ENCODE measurements around the gene PNKP. TPM values are rescaled to one million over a fixed set of nuclear protein-coding genes. Genes with fewer than 3 reads are reported as not detected.
A peak's percentile ranks its signal among the peaks of the same experiment; 100 is the strongest.

PNKP gene
- total RNA-seq, 2 experiments from 2014 or later, result 78.9 to 143 TPM

DNA sequence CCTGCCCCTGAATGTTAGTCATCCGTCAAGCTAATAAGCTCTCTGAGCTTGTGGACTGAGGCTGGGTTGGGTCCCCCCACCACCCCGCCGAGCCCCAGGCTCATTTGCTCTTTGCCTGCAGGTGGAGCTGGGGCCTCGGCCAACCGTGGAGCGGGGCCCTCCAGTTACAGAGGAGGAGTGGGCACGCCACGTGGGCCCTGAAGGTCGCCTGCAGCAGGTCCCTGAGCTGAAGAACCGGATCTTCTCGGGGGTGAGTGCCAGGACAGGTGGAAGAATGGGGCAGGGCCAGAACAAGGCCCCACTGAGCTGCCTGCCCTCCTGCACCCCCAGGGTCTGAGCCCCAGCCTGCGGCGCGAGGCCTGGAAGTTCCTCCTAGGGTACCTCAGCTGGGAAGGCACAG, 15.3 kb upstream of the PNKP start:
- peaks cover 28% of the 10 kb centered on the region for H3K36me3 Mint-ChIP-seq
- DNase-seq, result no peak
- no peaks in the 10 kb centered on the region for H3K9me3 Mint-ChIP-seq
- no peak overlapping the region for H3K4me3 Mint-ChIP-seq
- H3K4me1 Mint-ChIP-seq, result peaks cover 16% of the 10 kb centered on the region
- no peak overlapping the region for H3K27ac Mint-ChIP-seq
- no peaks in the 10 kb centered on the region for H3K27me3 Mint-ChIP-seq

DNA sequence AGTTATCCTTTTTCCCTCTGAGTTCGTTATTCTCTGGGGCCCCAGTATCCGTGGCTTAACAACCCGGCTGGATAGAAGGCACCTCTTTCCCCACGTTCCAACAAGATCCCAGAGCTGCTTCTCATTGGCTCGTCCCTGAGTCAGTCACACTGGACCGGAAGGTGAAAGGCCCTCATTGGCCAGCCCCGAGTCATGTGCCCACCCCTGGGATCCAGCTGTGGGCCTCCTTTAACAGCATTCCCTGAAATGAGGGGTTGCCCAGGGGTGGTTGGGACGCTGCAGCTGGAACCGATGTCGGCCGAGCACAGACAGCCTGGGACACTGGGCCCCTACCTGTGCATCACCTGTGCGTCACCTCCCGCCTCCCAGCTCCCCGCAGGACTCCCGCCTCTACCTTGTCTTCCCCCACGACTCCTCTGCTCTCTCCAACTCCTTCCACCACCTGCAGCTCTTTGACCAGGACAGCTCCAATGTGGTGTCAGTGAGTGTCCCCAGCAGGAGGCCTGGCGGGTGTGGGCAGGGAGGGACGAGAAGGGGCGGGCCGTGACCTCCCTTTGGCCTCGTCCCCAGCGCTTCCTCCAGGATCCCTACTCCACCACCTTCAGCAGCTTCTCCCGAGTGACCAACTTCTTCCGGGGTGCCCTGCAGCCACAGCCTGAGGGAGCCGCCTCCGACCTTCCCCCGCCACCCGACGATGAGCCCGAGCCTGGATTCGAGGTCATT, 14.5 kb upstream of the PNKP start:
- H3K4me1 Mint-ChIP-seq, result peaks cover 16% of the 10 kb centered on the region
- H3K36me3 Mint-ChIP-seq, result peaks cover 28% of the 10 kb centered on the region
- H3K4me3 Mint-ChIP-seq, result no peak overlapping the region
- no peaks in the 10 kb centered on the region for H3K27me3 Mint-ChIP-seq
- DNase-seq, result no peak
- no peak overlapping the region for H3K27ac Mint-ChIP-seq
- no peaks in the 10 kb centered on the region for H3K9me3 Mint-ChIP-seq

DNA sequence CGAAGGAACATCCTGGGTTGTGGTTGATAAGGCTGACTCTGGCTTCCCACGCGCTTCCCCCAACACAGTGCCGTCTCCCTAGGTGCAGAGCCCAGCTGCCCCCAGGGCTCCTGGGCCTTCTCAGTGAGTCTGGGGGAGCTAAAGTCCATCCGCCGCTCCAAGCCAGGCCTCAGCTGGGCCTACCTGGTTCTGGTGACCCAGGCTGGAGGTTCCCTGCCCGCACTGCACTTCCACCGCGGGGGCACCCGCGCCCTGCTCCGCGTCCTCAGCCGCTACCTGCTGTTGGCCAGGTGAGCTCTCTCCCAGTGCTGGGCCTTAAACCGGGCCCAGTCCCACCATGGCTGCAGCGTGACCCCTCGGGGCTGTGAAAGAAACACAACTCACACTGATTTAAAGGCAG, 13.8 kb upstream of the PNKP start:
- H3K27ac Mint-ChIP-seq, result no peak overlapping the region
- DNase-seq, result no peak
- H3K9me3 Mint-ChIP-seq, result no peaks in the 10 kb centered on the region
- peaks cover 15% of the 10 kb centered on the region for H3K4me1 Mint-ChIP-seq
- H3K36me3 Mint-ChIP-seq, result peaks cover 28% of the 10 kb centered on the region
- no peak overlapping the region for H3K4me3 Mint-ChIP-seq
- no peaks in the 10 kb centered on the region for H3K27me3 Mint-ChIP-seq

DNA sequence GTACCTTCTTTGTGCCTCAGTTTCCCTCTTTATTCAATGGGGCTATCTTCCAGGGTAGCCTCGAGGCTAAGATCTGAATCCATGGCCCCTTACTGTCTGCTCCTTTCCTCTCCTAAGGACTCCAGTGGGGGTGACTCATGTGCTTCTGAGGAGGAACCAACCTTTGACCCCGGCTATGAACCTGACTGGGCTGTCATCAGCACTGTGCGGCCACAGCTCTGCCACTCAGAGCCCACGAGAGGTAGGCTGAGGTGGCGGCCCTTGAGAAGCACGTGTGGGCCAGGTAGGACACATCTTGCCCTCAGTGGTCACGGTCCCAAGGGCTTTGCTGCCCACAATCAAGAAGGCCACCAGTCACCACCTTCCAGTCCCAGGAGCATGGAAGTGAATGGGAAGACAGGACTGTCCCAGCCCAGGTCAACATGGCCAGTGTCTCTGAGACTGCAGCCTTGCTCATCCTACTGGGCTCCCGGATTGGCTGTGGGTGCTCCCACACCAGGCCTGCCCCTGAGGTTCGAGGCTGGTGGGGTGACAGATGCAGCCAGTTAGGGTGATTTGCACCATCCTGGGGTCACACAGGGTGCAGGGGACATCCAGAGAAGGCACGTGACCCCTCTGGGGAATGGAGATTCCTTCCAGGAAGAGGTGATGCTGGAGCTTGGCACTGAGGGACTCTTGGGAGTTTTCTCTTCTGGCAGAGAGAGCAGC, 12.9 kb upstream of the PNKP start:
- no peak for DNase-seq
- Mint-ChIP-seq H3K36me3 (peaks cover 28% of the 10 kb centered on the region), H3K9me3 (no peaks in the 10 kb centered on the region), H3K27ac (no peak overlapping the region), H3K27me3 (no peaks in the 10 kb centered on the region), H3K4me1 (peaks cover 17% of the 10 kb centered on the region), H3K4me3 (no peak overlapping the region)

DNA sequence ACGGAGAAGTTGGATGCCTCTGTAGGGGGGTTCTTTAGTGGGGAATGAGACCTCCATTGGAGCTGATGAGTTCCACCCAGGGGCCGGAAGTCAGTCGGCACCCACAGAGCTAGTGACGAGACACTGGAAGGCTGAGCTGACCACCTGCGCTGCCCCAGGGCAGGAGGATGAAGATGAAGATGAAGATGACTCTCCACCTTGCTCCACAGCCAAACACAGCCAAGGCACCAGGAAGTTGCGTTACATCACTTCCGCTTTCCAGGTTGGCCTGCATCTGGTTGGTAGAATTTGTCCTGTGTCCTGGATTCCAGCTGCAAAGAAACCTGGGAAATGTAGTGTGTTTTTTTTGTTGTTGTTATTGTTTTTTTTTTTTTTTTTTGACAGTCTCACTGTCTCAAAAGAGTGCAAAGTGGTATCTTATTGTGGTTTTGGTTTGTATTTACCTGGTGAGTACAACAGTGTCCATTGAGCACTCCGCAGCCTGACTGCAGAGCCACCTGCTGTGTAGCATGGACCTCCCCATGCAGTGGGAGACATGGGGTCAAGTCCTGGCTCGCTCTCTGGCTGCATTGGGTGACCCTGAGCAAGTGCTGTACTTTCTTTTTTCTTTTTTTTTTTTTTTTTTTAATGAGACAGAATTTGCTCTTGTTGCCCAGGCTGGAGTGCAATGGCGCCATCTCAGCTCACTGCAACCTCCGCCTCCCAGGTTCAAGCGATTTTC, 12.0 kb upstream of the PNKP start:
- no peaks in the 10 kb centered on the region for H3K9me3 Mint-ChIP-seq
- peaks cover 25% of the 10 kb centered on the region for H3K36me3 Mint-ChIP-seq
- H3K4me1 Mint-ChIP-seq, result peaks cover 21% of the 10 kb centered on the region
- H3K27me3 Mint-ChIP-seq, result no peaks in the 10 kb centered on the region
- H3K27ac Mint-ChIP-seq, result peak overlapping the region; percentile 42
- H3K4me3 Mint-ChIP-seq, result peak overlapping the region; percentile 4
- DNase-seq, result no peak

DNA sequence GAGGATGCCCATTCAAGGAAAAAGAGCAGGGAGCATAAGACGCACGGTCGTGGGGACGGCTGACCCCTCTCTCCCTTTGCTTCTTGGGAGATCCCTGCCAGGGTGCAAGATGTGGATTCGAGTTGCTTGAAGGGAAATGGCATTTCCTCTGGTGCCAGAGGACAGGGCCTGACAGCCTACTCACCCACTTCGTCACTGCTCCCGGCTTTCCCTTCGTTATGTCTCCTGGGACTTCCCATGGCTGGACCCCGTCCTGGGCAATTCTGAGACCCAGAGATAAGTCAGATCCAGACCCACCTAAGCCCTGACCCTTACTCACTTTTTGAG, 11.3 kb upstream of the PNKP start:
- Mint-ChIP-seq H3K4me3 (no peak overlapping the region), H3K27ac (peak overlapping the region; percentile 42), H3K27me3 (no peaks in the 10 kb centered on the region), H3K4me1 (peaks cover 21% of the 10 kb centered on the region), H3K9me3 (no peaks in the 10 kb centered on the region), H3K36me3 (peaks cover 25% of the 10 kb centered on the region)
- no peak for DNase-seq

DNA sequence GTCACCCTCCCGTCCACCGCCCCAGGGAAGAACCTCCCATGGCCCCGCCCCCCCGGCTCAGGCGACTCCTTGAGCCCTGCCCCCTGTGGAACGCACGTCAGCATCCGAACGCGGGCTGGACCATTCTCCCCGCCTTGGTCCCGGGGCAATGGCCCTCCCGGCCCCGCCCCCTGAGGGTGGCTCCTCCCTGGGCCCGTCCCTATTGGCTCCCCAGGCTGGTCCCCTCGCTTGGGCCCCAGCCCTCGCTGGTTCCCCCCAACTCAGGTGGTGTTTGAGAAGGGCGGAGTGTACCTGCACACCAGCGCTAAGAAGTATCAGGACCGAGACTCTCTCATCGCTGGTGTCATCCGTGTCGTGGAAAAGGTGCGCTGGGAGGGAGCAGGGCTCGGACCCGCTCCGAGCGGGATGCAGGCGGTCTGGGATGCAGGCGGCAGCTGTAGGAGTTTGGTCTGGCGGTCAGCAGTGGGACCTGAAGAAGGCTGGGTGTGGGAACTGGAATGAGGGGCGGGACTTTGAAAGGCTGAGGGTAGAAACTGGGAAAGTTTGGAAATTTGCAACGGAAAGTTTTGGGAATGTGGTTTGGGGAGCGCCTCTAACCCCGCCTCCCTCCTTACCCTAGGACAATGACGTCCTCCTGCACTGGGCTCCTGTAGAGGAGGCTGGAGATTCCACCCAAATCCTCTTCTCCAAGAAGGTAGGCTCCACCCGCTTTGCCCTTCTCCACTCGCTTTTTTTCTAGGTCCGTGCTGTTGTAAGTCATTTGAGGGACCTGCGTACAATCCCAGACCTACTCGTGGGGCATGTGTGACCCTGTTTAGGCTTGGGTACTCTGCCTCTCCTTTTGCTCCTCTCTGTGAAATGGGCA, 10.7 kb upstream of the PNKP start:
- no peaks in the 10 kb centered on the region for H3K27me3 Mint-ChIP-seq
- DNase-seq, result peak; percentile 99
- no peak overlapping the region for H3K27ac Mint-ChIP-seq
- H3K4me3 Mint-ChIP-seq, result no peak overlapping the region
- peaks cover 21% of the 10 kb centered on the region for H3K4me1 Mint-ChIP-seq
- peaks cover 19% of the 10 kb centered on the region for H3K36me3 Mint-ChIP-seq
- no peaks in the 10 kb centered on the region for H3K9me3 Mint-ChIP-seq

DNA sequence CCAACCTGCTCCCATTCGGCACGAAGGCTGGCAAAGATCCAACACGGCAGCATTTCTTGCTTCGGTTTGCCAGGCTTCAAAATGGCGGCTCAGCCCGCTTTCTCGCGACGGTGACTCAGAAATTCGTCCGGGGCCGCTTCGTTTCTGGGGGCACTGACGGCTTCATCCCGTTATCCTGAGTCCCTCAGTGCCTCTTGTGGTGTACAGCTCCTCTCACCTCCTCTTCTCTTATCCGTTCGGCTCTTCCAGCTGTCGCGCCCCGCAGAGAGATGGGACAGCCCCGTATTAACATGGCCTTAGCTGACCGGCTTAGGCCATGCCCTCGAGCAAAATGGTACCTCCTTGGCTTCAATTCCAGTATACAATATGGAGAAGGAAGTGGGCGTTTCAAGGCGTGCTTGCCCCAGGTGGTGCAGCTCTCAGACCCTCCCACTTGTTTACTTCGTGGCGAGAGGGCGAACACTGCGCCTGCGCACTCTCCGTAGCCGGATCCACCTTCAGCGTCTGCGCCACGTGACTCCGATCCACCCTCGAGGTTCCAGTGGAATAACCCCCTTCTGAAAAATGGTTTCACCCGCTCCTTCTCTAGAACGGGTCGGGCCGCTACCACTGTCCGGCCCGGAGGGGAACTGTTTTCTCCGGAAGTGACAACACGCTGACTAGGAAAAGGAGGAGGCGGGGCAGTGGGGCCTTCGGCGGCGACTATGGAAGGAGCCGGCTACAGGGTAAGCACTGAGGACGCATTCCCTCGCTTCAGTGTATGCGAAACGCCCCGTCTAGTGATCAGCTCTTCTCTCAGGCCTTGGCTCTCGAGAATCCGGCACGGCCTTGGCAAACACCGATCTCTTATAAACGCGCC, 9.9 kb upstream of the PNKP start, which contains the start of the genes AKT1S1 and TBC1D17:
Gene AKT1S1, minus strand, starts transcription at position 336 of the 859 bp plus-strand sequence. CDS start 4,060 bp downstream, outside the sequence.
Gene TBC1D17, plus strand, starts transcription at position 683 of the 859 bp plus-strand sequence. Its CDS starts 22 bp downstream, at position 705.
- no peak within 1 kb of the TSS for H3K27ac Mint-ChIP-seq
- H3K36me3 Mint-ChIP-seq, result peaks cover 18% of the 10 kb centered on the region
- H3K4me3 Mint-ChIP-seq, result no peak within 1 kb of the TSS
- peak; percentile 98 for DNase-seq
- no peaks in the 10 kb centered on the region for H3K9me3 Mint-ChIP-seq
- H3K27me3 Mint-ChIP-seq, result no peaks in the 10 kb centered on the region
- peaks cover 22% of the 10 kb centered on the region for H3K4me1 Mint-ChIP-seq

DNA sequence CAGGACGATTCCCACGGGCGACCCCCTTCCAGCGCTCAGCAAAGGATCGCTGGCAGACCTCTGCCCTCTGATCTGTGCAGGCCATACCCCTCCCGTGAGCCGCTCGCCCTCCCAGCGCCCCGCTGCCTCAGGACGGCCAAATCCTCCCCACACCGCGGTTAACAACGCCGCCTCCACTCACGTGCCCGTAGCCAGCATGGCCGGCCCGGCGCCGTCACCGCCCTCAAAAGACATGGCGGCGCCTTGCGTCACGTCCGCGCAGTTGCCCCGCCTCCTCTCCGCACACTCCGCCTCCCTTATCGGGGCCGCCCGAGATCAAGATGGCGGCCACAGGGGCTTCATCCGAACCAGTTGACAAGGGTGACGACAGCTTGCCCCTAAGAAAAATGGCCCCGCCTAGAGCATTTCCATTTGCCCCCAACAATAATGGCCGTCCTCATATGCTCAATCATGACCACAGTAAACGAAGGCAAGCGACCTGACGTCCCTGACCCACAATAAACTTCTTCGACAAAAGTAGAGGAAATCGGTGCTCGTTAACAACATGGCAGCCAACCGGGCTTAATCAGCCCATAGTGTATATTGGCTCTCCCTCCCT, 9.1 kb upstream of the PNKP start:
- Mint-ChIP-seq H3K9me3 (no peaks in the 10 kb centered on the region), H3K4me3 (no peak overlapping the region), H3K36me3 (peaks cover 12% of the 10 kb centered on the region)

DNA sequence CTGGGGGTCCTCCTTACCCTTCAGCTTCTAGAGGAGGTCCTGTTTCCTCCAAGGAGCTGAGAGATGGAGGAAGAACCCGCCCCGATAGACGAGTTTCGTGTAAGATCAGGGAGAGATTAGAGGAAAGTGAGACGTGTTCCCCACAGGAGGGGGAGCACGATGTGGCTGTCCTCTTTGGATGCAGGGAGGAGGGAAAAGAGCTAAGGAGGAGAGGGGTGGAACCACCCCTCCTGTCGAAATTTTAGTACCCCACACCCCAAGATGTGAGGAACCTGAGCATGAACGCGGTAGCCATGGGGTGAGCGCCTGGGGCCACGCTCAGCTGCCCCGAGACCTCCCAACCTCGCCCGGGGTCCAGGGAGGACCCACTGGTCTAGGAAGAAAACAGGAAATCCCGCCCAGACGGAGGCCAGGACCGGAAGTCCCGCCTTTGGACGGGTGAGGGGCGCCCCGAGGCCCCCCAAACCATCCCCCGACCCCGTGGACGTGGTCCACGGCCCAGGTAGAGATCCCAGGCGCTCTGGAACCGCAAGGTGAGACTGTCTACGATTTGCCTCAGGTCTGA, 8.6 kb upstream of the PNKP start:
- Mint-ChIP-seq H3K27ac (no peak overlapping the region), H3K36me3 (peaks cover 10% of the 10 kb centered on the region), H3K4me1 (peaks cover 27% of the 10 kb centered on the region), H3K27me3 (no peaks in the 10 kb centered on the region), H3K4me3 (no peak overlapping the region), H3K9me3 (no peaks in the 10 kb centered on the region)
- peak; percentile 57 for DNase-seq

More for the DNA sequence above, 9.1 kb upstream of the PNKP start:
- DNase-seq, result peak; percentile 98
- Mint-ChIP-seq H3K4me1 (peaks cover 27% of the 10 kb centered on the region), H3K27me3 (no peaks in the 10 kb centered on the region), H3K27ac (no peak overlapping the region)

DNA sequence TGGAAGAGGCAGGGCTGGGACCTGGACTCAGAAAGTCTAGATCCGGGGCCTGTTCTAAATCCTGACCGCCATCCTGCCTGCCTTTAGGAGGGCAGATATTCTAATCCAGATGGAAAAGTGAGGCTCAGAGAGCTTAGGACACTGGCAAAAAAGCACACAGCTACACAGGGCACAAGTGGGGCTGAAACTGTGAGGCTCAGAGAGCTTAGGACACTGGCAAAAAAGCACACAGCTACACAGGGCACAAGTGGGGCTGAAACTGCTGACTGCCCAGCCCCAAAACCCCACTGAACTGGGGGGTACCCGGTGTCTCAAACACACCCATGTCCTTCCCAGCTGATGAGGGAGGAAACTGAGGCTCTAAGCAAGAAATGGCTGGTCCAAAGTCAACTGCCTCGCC, 7.8 kb upstream of the PNKP start:
- DNase-seq, result no peak
- Mint-ChIP-seq H3K27me3 (no peaks in the 10 kb centered on the region), H3K9me3 (no peaks in the 10 kb centered on the region), H3K27ac (peak overlapping the region; percentile 50), H3K4me1 (peaks cover 31% of the 10 kb centered on the region), H3K4me3 (no peak overlapping the region), H3K36me3 (peaks cover 10% of the 10 kb centered on the region)

DNA sequence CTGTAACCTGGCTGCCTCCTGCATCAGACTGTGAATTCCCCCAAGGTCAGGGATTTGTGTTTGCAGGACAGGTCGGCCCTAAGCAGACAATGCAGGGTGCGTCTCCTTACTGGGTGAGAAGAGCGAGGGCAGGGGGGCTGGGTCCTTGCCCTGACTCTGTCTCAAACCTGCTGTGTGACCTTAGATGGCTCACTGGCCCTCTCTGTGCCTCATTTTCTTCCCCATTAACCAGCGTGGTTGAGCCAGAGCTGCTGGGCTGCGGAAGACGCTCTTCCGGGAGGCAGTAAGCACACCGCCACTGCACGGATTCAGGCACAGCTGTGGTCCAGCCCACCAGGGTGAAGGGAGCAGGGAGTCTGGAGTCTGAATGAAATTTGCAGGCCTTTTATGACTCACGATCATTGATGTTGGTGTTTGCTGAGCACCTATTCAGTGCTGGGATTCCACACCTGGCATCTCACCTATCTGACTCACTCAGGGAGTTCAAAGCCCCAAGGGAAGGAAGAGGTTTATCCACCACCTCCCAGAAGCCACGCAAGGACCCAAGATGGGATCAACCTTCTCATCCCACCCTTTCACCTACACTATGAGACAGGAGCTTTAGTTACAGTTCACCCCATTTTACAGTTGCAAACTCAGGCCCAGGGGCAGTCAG, 7.3 kb upstream of the PNKP start:
- Mint-ChIP-seq H3K9me3 (no peaks in the 10 kb centered on the region), H3K4me3 (no peak overlapping the region), H3K4me1 (peaks cover 32% of the 10 kb centered on the region), H3K27ac (peak overlapping the region; percentile 50), H3K27me3 (no peaks in the 10 kb centered on the region), H3K36me3 (peaks cover 10% of the 10 kb centered on the region)
- DNase-seq, result no peak

DNA sequence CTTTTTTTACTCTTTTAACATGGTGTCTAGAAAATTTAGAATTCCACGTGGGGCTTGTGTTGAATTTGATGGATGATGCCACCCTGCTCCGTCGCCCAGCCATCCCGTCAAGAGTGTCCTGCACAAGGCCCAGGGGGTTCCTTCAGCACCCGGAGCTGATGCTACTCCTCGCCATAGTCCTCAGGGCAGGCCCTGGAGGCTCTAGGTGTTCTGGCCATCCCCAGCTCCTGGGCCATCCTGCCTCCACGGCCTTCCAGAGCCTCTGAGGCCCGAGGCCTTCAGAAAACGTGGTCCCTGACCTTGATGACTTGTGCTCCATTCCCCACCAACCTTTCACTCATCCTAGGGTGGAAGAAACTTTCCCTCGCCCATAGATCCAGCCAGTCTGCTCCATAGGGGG, 6.5 kb upstream of the PNKP start:
- Mint-ChIP-seq H3K27me3 (no peaks in the 10 kb centered on the region), H3K4me3 (no peak overlapping the region), H3K4me1 (peaks cover 26% of the 10 kb centered on the region), H3K9me3 (no peaks in the 10 kb centered on the region), H3K36me3 (peaks cover 2% of the 10 kb centered on the region), H3K27ac (no peak overlapping the region)
- DNase-seq, result no peak
